Measurements from ENCODE around the gene NUDT15. TPM values are rescaled to one million over a fixed set of nuclear protein-coding genes. Genes with fewer than 3 reads are reported as not detected.

The NUDT15 gene
- total and polyA plus RNA-seq, 10 of the 15 experiments (the other 5 are each of a cell fraction or from before 2014, with no cell fraction given): 11.4 to 26.7 (median 18.0) TPM

DNA sequence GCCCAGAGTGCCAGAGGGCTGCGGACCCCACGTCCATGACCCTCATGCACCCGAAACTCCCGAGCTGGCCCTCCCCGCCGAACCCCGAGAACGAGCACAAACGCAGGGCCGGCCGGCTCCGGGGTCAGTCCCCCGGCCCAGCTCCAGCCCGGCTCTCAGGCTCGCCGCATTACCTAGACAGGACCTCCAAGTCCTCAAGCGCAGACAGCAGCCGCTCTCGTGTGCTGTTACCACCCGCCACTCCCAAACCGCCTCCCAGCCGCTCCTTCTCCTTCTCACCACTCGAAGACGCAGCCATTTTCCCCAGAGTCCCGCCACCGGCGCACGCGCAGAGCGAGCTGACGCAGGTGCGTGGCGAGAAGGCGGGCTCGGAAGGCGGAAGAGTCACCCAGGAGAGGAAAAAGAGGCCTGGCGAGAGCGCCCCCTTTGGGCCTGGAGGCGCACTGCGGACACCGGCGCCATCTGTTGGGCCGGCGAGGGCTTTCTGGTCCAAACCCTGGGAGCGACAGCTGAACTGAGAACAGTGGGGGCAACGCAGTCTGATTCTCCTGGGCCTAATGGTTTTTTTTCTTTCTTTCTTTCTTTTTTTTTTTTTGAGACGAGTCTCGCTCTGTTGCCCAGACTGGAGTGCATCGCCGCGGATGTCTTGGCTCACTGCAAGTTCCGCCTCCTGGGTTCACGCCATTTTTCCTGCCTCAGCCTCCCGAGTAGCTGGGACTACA lies 57.4 kb downstream of the NUDT15 start, which contains the start of gene MED4 (continued):
- TF ChIP-seq, protein P1, sequence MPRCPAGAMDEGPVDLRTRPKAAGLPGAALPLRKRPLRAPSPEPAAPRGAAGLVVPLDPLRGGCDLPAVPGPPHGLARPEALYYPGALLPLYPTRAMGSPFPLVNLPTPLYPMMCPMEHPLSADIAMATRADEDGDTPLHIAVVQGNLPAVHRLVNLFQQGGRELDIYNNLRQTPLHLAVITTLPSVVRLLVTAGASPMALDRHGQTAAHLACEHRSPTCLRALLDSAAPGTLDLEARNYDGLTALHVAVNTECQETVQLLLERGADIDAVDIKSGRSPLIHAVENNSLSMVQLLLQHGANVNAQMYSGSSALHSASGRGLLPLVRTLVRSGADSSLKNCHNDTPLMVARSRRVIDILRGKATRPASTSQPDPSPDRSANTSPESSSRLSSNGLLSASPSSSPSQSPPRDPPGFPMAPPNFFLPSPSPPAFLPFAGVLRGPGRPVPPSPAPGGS (IDR thresholded peaks at IDR 0.05; ENCODE audit: borderline replicate concordance, insufficient read depth, low read depth, low read length, poor library complexity, severe bottlenecking): no peak
- TF ChIP-seq FOXK2 (IDR thresholded peaks at IDR 0.05): no peak
- TF ChIP-seq POLR2AphosphoS2 (IDR thresholded peaks at IDR 0.05; ENCODE audit: low read depth, low read length): peak; percentile 83
- peak; percentile 98 for TF ChIP-seq YY1 (IDR thresholded peaks at IDR 0.05; ENCODE audit: low read depth, low read length)
- TF ChIP-seq, protein P2, sequence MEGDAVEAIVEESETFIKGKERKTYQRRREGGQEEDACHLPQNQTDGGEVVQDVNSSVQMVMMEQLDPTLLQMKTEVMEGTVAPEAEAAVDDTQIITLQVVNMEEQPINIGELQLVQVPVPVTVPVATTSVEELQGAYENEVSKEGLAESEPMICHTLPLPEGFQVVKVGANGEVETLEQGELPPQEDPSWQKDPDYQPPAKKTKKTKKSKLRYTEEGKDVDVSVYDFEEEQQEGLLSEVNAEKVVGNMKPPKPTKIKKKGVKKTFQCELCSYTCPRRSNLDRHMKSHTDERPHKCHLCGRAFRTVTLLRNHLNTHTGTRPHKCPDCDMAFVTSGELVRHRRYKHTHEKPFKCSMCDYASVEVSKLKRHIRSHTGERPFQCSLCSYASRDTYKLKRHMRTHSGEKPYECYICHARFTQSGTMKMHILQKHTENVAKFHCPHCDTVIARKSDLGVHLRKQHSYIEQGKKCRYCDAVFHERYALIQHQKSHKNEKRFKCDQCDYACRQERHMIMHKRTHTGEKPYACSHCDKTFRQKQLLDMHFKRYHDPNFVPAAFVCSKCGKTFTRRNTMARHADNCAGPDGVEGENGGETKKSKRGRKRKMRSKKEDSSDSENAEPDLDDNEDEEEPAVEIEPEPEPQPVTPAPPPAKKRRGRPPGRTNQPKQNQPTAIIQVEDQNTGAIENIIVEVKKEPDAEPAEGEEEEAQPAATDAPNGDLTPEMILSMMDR (IDR thresholded peaks at IDR 0.05 in 2 of 3, conservative IDR thresholded peaks at IDR 0.05 in 1 of 3; ENCODE audit: control insufficient read depth in 2 of 3, extremely low read depth in 1 of 3, insufficient read depth in 1 of 3, low read depth in 3 of 3, low read length in 3 of 3): peak; percentile 99 to 100 (median 99); a peak in 5 of 6 replicates
- 0 out of 2 replicates have a peak, but pooled peaks have one; percentile 30 for TF ChIP-seq RUNX3 (IDR thresholded peaks at IDR 0.05; ENCODE audit: low read length)
- TF ChIP-seq HDGF (IDR thresholded peaks at IDR 0.05): peak; percentile 63; the same call in 1 of the 2 replicates
- peak; percentile 94 for TF ChIP-seq CBX5 (IDR thresholded peaks at IDR 0.05; ENCODE audit: low read depth)
- TF ChIP-seq, protein P3, sequence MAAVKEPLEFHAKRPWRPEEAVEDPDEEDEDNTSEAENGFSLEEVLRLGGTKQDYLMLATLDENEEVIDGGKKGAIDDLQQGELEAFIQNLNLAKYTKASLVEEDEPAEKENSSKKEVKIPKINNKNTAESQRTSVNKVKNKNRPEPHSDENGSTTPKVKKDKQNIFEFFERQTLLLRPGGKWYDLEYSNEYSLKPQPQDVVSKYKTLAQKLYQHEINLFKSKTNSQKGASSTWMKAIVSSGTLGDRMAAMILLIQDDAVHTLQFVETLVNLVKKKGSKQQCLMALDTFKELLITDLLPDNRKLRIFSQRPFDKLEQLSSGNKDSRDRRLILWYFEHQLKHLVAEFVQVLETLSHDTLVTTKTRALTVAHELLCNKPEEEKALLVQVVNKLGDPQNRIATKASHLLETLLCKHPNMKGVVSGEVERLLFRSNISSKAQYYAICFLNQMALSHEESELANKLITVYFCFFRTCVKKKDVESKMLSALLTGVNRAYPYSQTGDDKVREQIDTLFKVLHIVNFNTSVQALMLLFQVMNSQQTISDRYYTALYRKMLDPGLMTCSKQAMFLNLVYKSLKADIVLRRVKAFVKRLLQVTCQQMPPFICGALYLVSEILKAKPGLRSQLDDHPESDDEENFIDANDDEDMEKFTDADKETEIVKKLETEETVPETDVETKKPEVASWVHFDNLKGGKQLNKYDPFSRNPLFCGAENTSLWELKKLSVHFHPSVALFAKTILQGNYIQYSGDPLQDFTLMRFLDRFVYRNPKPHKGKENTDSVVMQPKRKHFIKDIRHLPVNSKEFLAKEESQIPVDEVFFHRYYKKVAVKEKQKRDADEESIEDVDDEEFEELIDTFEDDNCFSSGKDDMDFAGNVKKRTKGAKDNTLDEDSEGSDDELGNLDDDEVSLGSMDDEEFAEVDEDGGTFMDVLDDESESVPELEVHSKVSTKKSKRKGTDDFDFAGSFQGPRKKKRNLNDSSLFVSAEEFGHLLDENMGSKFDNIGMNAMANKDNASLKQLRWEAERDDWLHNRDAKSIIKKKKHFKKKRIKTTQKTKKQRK (IDR thresholded peaks at IDR 0.05; ENCODE audit: low read depth, low read length): 0 out of 2 replicates have a peak, but pooled peaks have one; percentile 28
- TF ChIP-seq SUZ12 (IDR thresholded peaks at IDR 0.05; ENCODE audit: unreplicated experiment): no peak
- TF ChIP-seq CBFB (IDR thresholded peaks at IDR 0.05; ENCODE audit: low read depth): peak; percentile 53; the same call in 1 of the 2 replicates
- TF ChIP-seq, protein P4, sequence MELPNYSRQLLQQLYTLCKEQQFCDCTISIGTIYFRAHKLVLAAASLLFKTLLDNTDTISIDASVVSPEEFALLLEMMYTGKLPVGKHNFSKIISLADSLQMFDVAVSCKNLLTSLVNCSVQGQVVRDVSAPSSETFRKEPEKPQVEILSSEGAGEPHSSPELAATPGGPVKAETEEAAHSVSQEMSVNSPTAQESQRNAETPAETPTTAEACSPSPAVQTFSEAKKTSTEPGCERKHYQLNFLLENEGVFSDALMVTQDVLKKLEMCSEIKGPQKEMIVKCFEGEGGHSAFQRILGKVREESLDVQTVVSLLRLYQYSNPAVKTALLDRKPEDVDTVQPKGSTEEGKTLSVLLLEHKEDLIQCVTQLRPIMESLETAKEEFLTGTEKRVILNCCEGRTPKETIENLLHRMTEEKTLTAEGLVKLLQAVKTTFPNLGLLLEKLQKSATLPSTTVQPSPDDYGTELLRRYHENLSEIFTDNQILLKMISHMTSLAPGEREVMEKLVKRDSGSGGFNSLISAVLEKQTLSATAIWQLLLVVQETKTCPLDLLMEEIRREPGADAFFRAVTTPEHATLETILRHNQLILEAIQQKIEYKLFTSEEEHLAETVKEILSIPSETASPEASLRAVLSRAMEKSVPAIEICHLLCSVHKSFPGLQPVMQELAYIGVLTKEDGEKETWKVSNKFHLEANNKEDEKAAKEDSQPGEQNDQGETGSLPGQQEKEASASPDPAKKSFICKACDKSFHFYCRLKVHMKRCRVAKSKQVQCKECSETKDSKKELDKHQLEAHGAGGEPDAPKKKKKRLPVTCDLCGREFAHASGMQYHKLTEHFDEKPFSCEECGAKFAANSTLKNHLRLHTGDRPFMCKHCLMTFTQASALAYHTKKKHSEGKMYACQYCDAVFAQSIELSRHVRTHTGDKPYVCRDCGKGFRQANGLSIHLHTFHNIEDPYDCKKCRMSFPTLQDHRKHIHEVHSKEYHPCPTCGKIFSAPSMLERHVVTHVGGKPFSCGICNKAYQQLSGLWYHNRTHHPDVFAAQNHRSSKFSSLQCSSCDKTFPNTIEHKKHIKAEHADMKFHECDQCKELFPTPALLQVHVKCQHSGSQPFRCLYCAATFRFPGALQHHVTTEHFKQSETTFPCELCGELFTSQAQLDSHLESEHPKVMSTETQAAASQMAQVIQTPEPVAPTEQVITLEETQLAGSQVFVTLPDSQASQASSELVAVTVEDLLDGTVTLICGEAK (IDR thresholded peaks at IDR 0.05; ENCODE audit: borderline replicate concordance): peak; percentile 71; the same call in 1 of the 2 replicates
- peak; percentile 45 for TF ChIP-seq MEF2B (IDR thresholded peaks at IDR 0.05; ENCODE audit: partially characterized antibody, poor library complexity, severe bottlenecking)

Data from GM12878 (cell line).